GM12891 (cell line): ENCODE data around the gene EVI2A.

ENCODE experiments used
- POLR2A ChIP-seq: IDR thresholded peaks from 2 replicates; pipeline ENCODE4 v1.6.1; 2011; ENCODE audit warnings: low read depth, low read length, control low read depth
- POLR2AphosphoS5 ChIP-seq: IDR thresholded peaks from 2 replicates; pipeline ENCODE4 v1.6.1; 2011; ENCODE audit warnings: low read depth, low read length, control low read depth
- SPI1 ChIP-seq: IDR thresholded peaks from 2 replicates; pipeline ENCODE4 v1.6.1; 2011; ENCODE audit warnings: low read depth, low read length, control low read depth
- TAF1 ChIP-seq: IDR thresholded peaks from 2 replicates; pipeline ENCODE4 v1.6.1; 2011; ENCODE audit warnings: low read depth, low read length, control low read depth

DNA sequence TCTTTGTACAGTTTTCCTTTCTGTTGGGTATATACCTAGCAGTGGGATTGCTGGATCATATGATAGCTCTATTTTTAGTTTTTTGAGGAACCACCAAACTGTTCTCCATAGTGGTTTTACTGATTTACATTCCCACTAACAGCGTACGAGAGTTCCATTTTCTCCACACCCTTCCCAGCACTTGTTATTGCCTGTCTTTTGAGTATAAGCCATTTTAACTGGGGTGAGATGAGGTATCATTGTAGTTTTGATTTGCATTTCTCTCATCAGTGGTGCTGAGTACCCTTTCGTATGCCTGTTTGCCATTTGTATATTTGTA, 6.7 kb downstream of the EVI2A start:
- TF ChIP-seq POLR2AphosphoS5 = no peak
- no peak for TF ChIP-seq TAF1
- no peak for TF ChIP-seq POLR2A
- TF ChIP-seq SPI1 = no peak
